Measurements from ENCODE around the gene MBOAT2. TPM values are rescaled to one million over a fixed set of nuclear protein-coding genes. Genes with fewer than 3 reads are reported as not detected.

The MBOAT2 gene
- total RNA-seq, 1 experiment from 2014 or later, result 34.8 TPM

DNA sequence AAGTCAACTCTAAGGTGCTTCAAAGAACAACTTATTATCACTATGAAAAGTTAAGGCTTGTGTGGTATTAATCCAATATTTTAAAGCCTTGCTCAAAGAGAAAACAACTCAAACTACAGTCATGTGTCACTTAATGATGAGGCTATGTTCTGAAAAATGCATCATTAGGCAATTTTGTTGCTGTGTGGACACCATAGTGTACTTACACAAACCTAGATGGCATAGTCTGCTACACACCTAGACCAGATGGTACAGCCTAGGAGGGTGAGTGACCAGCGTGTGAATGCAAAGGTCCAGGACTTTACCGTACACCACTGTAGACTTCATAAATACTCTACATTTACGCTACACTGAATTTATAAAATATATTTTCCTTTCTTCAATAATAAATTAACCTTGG lies 3.0 kb downstream of the MBOAT2 start:
- in situ Hi-C loops (cut with HindIII; ENCODE audit: low pct_unique_long_range_greater_than_20kb, low sequenced_read_pairs) (no loop called here), intact Hi-C loops (cut with micrococcal nuclease; ENCODE audit: unreplicated experiment) (no loop called here)
- ChIA-PET POLR2A (no interaction called here), CTCF (no interaction called here)
- peaks cover 41% of the 10 kb centered on the region for H3K4me1 ChIP-seq (ENCODE audit: control insufficient read depth, insufficient read depth, low read length)
- TF ChIP-seq SIN3A (IDR thresholded peaks at IDR 0.05; ENCODE audit: borderline replicate concordance, insufficient read depth, low read depth, low read length) (no peak), TCF7L2 (IDR thresholded peaks at IDR 0.05; ENCODE audit: low read depth, low read length) (no peak), REST (IDR thresholded peaks at IDR 0.05; ENCODE audit: insufficient read depth in 1 of 2, low read depth in 2 of 2, low read length in 1 of 2) (no peak), POLR2AphosphoS5 (IDR thresholded peaks at IDR 0.05; ENCODE audit: low read depth, low read length) (no peak)
- TF ChIP-seq, protein P1, sequence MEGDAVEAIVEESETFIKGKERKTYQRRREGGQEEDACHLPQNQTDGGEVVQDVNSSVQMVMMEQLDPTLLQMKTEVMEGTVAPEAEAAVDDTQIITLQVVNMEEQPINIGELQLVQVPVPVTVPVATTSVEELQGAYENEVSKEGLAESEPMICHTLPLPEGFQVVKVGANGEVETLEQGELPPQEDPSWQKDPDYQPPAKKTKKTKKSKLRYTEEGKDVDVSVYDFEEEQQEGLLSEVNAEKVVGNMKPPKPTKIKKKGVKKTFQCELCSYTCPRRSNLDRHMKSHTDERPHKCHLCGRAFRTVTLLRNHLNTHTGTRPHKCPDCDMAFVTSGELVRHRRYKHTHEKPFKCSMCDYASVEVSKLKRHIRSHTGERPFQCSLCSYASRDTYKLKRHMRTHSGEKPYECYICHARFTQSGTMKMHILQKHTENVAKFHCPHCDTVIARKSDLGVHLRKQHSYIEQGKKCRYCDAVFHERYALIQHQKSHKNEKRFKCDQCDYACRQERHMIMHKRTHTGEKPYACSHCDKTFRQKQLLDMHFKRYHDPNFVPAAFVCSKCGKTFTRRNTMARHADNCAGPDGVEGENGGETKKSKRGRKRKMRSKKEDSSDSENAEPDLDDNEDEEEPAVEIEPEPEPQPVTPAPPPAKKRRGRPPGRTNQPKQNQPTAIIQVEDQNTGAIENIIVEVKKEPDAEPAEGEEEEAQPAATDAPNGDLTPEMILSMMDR (IDR thresholded peaks at IDR 0.05), result no peak
- H3K4me3 ChIP-seq (ENCODE audit: low read depth in 2 of 2, low read length in 2 of 2), result no peak overlapping the region
- no peak for ATAC-seq
- DNase-seq (ENCODE audit: low read depth, low spot score), result no peak
- no TSS peak for BruUV-seq (replicated peaks)
- H3K9me3 ChIP-seq (ENCODE audit: control insufficient read depth, insufficient read depth, low read depth, low read length), result no peaks in the 10 kb centered on the region
- H3K27me3 ChIP-seq (ENCODE audit: control insufficient read depth, insufficient read depth, low read length), result no peaks in the 10 kb centered on the region
- no peaks in the 10 kb centered on the region; the same call in 1 of the 2 replicates for H3K36me3 ChIP-seq (ENCODE audit: control insufficient read depth, insufficient read depth, low read length)
- no peak overlapping the region for H3K27ac ChIP-seq (ENCODE audit: low read length)

DNA sequence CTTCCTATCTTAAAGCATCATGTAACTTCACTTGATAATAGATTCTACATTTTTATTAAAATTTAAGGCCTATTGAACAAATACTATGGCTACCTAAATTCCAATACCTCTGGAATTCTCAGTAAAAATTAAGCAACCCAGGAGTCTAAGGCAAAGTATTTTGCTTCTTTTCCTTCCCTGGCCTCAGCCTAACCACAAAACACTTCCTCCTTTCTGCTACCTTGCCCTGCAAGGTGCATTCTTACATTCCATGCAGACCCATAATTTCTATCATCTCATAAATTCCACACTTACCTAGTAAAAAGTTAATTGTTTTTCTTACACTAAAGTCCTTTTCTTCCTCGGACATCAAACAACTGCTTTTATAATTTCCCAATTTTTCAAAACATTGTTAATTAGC lies 3.7 kb downstream of the MBOAT2 start:
- H3K9me3 ChIP-seq (ENCODE audit: control insufficient read depth, insufficient read depth, low read depth, low read length), result no peaks in the 10 kb centered on the region
- TF ChIP-seq SIN3A (IDR thresholded peaks at IDR 0.05; ENCODE audit: borderline replicate concordance, insufficient read depth, low read depth, low read length) (no peak), POLR2AphosphoS5 (IDR thresholded peaks at IDR 0.05; ENCODE audit: low read depth, low read length) (no peak), TCF7L2 (IDR thresholded peaks at IDR 0.05; ENCODE audit: low read depth, low read length) (no peak), REST (IDR thresholded peaks at IDR 0.05; ENCODE audit: insufficient read depth in 1 of 2, low read depth in 2 of 2, low read length in 1 of 2) (no peak)
- TF ChIP-seq, protein P1 (IDR thresholded peaks at IDR 0.05), result no peak
- no peak overlapping the region; the same call in 1 of the 2 replicates for H3K27ac ChIP-seq (ENCODE audit: low read length)
- no peak for ATAC-seq
- no peak overlapping the region for H3K4me3 ChIP-seq (ENCODE audit: low read depth in 2 of 2, low read length in 2 of 2)
- peaks cover 35% of the 10 kb centered on the region for H3K4me1 ChIP-seq (ENCODE audit: control insufficient read depth, insufficient read depth, low read length)
- ChIA-PET POLR2A (no interaction called here), CTCF (no interaction called here)
- H3K27me3 ChIP-seq (ENCODE audit: control insufficient read depth, insufficient read depth, low read length), result no peaks in the 10 kb centered on the region
- H3K36me3 ChIP-seq (ENCODE audit: control insufficient read depth, insufficient read depth, low read length), result no peaks in the 10 kb centered on the region; the same call in 1 of the 2 replicates
- in situ Hi-C loops (cut with HindIII; ENCODE audit: low pct_unique_long_range_greater_than_20kb, low sequenced_read_pairs), result no loop called here
- intact Hi-C loops (cut with micrococcal nuclease; ENCODE audit: unreplicated experiment), result no loop called here
- BruUV-seq (replicated peaks), result no TSS peak
- DNase-seq (ENCODE audit: low read depth, low spot score), result no peak

Measured in Panc1 (cell line).